Vagina (tissue), 2 donors: ENCODE measurements around the gene SPTSSA. TPM values are rescaled to one million over a fixed set of nuclear protein-coding genes. Genes with fewer than 3 reads are reported as not detected.
"Not testable (repeated sequence)": the region's sequence is repeated elsewhere in the genome, so short reads cannot be mapped to it uniquely, and the experiment has no call there.

Experiments used
- DNase-seq, 2 donors: peaks; one replicate each; pipeline ENCODE4 v3.0.0-alpha.2; 2017; ENCODE audit errors: extremely low spot score in 2 of 2
- H3K27ac ChIP-seq: fragments of 200-600 bp; sonication (generic); one replicate; pipeline ENCODE4 v1.5.1; 2019
- H3K27me3 ChIP-seq: fragments of 200-600 bp; sonication (generic); one replicate; pipeline ENCODE4 v1.5.1; 2019
- H3K36me3 ChIP-seq, 2 donors: fragments of 200-600 bp; sonication (generic); one replicate each; pipeline ENCODE4 v1.5.1; 2017 to 2019
- H3K4me1 ChIP-seq: fragments of 200-600 bp; sonication (generic); one replicate; pipeline ENCODE4 v1.5.1; 2019
- H3K4me3 ChIP-seq, 2 donors: fragments of 200-600 bp; sonication (generic); 1 replicate in 1 of 2; 2 replicates in 1 of 2; pipeline ENCODE4 v1.5.1; 2016 to 2019
- H3K9me3 ChIP-seq: fragments of 200-600 bp; sonication (generic); one replicate; pipeline ENCODE4 v1.5.1; 2019
- CTCF ChIP-seq, 3 experiments: fragments of 450-650 bp in 2 of 3; fragments of 200-600 bp in 1 of 3; sonication (generic) in 1 of 3; IDR thresholded peaks; one replicate each; pipeline ENCODE4 v1.5.1; 2017 to 2019; ENCODE audit warnings: antibody characterized with exemption in 3 of 3, mild to moderate bottlenecking in 2 of 3, moderate library complexity in 2 of 3
- POLR2A ChIP-seq, 2 donors: fragments of 450-650 bp; IDR thresholded peaks; one replicate each; pipeline ENCODE4 v1.6.1; 2017; ENCODE audit warnings: antibody characterized with exemption in 2 of 2, mild to moderate bottlenecking in 2 of 2, moderate library complexity in 2 of 2
- POLR2AphosphoS5 ChIP-seq, 2 donors: sonication (generic); formaldehyde crosslinking; IDR thresholded peaks; one replicate each; pipeline ENCODE4 v1.9.0; 2017; ENCODE audit warnings: antibody characterized with exemption in 2 of 2, mild to moderate bottlenecking in 2 of 2, low read depth in 1 of 2; ENCODE audit not compliant: insufficient read depth in 1 of 2
- intact Hi-C: fragments of 100-400 bp; cut with DNase I; formaldehyde crosslinking; loops from one replicate; pipeline ENCODE4 v1.15.1; 2023
- total RNA-seq: library from RNA; depleted of rRNA; stranded (reverse); fragments of >200 nt; gene quantifications from one replicate; pipeline ENCODE4 v1.2.3, GENCODE V29; 2016

The SPTSSA gene
- total RNA-seq, 1 donor from 2014 or later, result 29.0 TPM

DNA sequence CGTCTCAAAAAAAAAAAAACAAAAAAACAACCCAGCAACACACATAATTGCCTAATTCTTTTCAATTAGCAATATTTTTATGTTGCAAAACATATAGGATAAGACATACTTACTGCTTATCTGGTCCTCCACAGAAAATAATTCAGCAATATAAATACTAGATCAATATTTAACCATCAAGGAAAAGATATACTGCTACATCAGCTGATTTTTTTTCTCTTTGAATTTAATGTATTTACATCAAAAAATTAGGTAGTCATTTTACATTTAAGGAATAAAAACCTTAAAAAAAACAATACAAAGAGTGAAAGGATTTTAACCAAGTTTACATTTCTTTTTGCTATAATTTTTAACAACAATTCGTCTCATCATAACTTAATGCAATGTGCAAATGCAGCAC lies 28.1 kb downstream of the SPTSSA start:
- intact Hi-C loops, result no loop called here
- no peak for DNase-seq
- no peak overlapping the region for H3K4me3 ChIP-seq
- H3K36me3 ChIP-seq, result peaks cover 0 to 3% of the 10 kb centered on the region in 2 donors
- no peak overlapping the region for H3K27ac ChIP-seq
- TF ChIP-seq CTCF (IDR thresholded peaks at IDR 0.05) (no peak), POLR2A (IDR thresholded peaks at IDR 0.05) (no peak), POLR2AphosphoS5 (IDR thresholded peaks at IDR 0.05; ENCODE audit: insufficient read depth in 1 of 2, low read depth in 1 of 2) (no peak)
- peaks cover 22% of the 10 kb centered on the region for H3K4me1 ChIP-seq
- no peaks in the 10 kb centered on the region for H3K27me3 ChIP-seq
- no peaks in the 10 kb centered on the region for H3K9me3 ChIP-seq

DNA sequence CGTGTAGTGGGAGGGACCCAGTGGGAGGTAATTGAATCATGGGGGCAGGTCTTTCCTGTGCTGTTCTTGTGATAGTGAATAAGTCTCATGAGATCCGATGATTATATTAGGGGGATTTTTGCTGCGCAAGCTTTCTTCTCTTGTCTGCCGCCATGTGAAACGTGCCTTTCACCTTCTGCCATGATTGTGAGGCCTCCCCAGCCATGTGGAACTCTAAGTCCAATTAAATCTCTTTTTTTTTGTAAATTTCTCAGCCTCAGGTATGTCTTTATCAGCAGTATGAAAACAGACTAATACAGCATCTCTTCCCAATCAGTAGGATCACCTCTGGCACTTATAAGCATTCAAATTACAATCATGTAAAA lies 34.0 kb downstream of the SPTSSA start:
- DNase-seq, H3K27ac ChIP-seq, intact Hi-C loops, H3K4me1 ChIP-seq, H3K9me3 ChIP-seq, H3K27me3 ChIP-seq, H3K4me3 ChIP-seq, H3K36me3 ChIP-seq: not testable (repeated sequence)

- H3K36me3 ChIP-seq, result no peaks in the 10 kb centered on the region
- no peaks in the 10 kb centered on the region for H3K27me3 ChIP-seq
- intact Hi-C loops, result no loop called here
- H3K4me1 ChIP-seq, result no peaks in the 10 kb centered on the region
- DNase-seq, result no peak
- no peak overlapping the region for H3K4me3 ChIP-seq
- no peak overlapping the region for H3K27ac ChIP-seq
- TF ChIP-seq POLR2AphosphoS5 (IDR thresholded peaks at IDR 0.05; ENCODE audit: insufficient read depth in 1 of 2, low read depth in 1 of 2), result no peak
- TF ChIP-seq CTCF (IDR thresholded peaks at IDR 0.05), result no peak
- TF ChIP-seq POLR2A (IDR thresholded peaks at IDR 0.05), result no peak
- no peaks in the 10 kb centered on the region for H3K9me3 ChIP-seq
Observed at GRCh38 chr14:34426313-34427295, 35.4 kb downstream of the SPTSSA start.

GRCh38 chr14:34425095-34425851 lies 36.8 kb downstream of the SPTSSA start:
- Histone ChIP-seq H3K27me3 (no peaks in the 10 kb centered on the region), H3K4me1 (no peaks in the 10 kb centered on the region), H3K9me3 (peaks cover 6% of the 10 kb centered on the region), H3K27ac (no peak overlapping the region), H3K36me3 (no peaks in the 10 kb centered on the region), H3K4me3 (no peak overlapping the region)
- no peak for DNase-seq
- intact Hi-C loops, result no loop called here
- TF ChIP-seq POLR2AphosphoS5 (IDR thresholded peaks at IDR 0.05; ENCODE audit: insufficient read depth in 1 of 2, low read depth in 1 of 2) (no peak), CTCF (IDR thresholded peaks at IDR 0.05) (no peak), POLR2A (IDR thresholded peaks at IDR 0.05) (no peak)

DNA sequence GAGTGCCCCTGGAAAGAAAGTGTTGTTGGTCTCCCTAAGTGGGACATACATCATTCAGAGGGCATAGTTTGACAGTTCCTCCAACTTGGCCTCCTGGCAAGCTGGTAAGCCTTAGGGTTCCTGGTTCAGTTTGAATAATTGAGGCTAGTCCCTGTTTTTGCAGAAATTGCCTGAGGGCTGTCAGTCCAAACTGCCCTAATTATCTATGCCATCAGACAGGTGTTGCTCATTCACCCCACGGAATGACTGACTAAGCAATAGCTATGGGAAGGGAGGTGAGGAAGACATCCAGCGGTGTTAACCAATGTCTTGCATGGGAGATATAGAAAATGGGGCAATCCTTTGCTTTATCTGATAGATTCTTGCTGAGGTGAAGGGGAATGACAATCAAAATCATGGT lies 37.6 kb downstream of the SPTSSA start:
- H3K4me1 ChIP-seq, result no peaks in the 10 kb centered on the region
- H3K27ac ChIP-seq, result no peak overlapping the region
- no peaks in the 10 kb centered on the region for H3K36me3 ChIP-seq
- H3K27me3 ChIP-seq, result no peaks in the 10 kb centered on the region
- no peak for DNase-seq
- intact Hi-C loops, result no loop called here
- peaks cover 6% of the 10 kb centered on the region for H3K9me3 ChIP-seq
- no peak overlapping the region for H3K4me3 ChIP-seq
- TF ChIP-seq POLR2AphosphoS5 (IDR thresholded peaks at IDR 0.05; ENCODE audit: insufficient read depth in 1 of 2, low read depth in 1 of 2), result no peak
